ENCODE data around the gene MYBPHL. TPM values are rescaled to one million over a fixed set of nuclear protein-coding genes. Genes with fewer than 3 reads are reported as not detected.

The MYBPHL gene
- total and polyA plus RNA-seq, 2 donors (not counting 1 experiment from before 2014, with no cell fraction given), result not detected

DNA sequence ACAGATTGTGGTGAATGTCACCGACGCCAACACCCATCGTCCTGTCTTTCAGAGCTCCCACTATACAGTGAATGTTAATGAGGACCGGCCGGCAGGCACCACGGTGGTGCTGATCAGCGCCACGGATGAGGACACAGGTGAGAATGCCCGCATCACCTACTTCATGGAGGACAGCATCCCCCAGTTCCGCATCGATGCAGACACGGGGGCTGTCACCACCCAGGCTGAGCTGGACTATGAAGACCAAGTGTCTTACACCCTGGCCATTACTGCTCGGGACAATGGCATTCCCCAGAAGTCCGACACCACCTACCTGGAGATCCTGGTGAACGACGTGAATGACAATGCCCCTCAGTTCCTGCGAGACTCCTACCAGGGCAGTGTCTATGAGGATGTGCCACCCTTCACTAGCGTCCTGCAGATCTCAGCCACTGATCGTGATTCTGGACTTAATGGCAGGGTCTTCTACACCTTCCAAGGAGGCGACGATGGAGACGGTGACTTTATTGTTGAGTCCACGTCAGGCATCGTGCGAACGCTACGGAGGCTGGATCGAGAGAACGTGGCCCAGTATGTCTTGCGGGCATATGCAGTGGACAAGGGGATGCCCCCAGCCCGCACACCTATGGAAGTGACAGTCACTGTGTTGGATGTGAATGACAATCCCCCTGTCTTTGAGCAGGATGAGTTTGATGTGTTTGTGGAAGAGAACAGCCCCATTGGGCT is 54.5 kb downstream of the MYBPHL start:
- H3K27ac ChIP-seq (ENCODE audit: insufficient read depth, low read length), result no peak overlapping the region
- H3K4me3 ChIP-seq (replicated peaks in 1 of 4; ENCODE audit: control extremely low read depth in 1 of 4, insufficient read depth in 1 of 4, low read depth in 3 of 4, low read length in 4 of 4), result no peak overlapping the region
- H3K9ac ChIP-seq (ENCODE audit: insufficient read depth, low read length), result no peak overlapping the region
- H3K27me3 ChIP-seq (ENCODE audit: control insufficient read depth, insufficient read depth, low read length), result no peaks in the 10 kb centered on the region
- H3K9me3 ChIP-seq (ENCODE audit: control insufficient read depth, insufficient read depth, low read depth, low read length), result no peaks in the 10 kb centered on the region
- no peaks in the 10 kb centered on the region for H3K36me3 ChIP-seq (ENCODE audit: control insufficient read depth, insufficient read depth, low read length)
- DNase-seq (ENCODE audit: low read depth in 2 of 2), result no peak
- no peaks in the 10 kb centered on the region for H4K20me1 ChIP-seq (ENCODE audit: control insufficient read depth, extremely low read depth, insufficient read depth, low read length)
- H3K4me2 ChIP-seq (ENCODE audit: extremely low read depth, insufficient read depth, low read length), result no peak overlapping the region
- H3K4me1 ChIP-seq (ENCODE audit: control insufficient read depth, extremely low read depth, insufficient read depth, low read length), result peaks cover 5% of the 10 kb centered on the region
- H3K79me2 ChIP-seq (ENCODE audit: control insufficient read depth, insufficient read depth, low read length), result no peaks in the 10 kb centered on the region
- H2AFZ ChIP-seq (ENCODE audit: low read length), result no peak overlapping the region
- TF ChIP-seq, protein P1, sequence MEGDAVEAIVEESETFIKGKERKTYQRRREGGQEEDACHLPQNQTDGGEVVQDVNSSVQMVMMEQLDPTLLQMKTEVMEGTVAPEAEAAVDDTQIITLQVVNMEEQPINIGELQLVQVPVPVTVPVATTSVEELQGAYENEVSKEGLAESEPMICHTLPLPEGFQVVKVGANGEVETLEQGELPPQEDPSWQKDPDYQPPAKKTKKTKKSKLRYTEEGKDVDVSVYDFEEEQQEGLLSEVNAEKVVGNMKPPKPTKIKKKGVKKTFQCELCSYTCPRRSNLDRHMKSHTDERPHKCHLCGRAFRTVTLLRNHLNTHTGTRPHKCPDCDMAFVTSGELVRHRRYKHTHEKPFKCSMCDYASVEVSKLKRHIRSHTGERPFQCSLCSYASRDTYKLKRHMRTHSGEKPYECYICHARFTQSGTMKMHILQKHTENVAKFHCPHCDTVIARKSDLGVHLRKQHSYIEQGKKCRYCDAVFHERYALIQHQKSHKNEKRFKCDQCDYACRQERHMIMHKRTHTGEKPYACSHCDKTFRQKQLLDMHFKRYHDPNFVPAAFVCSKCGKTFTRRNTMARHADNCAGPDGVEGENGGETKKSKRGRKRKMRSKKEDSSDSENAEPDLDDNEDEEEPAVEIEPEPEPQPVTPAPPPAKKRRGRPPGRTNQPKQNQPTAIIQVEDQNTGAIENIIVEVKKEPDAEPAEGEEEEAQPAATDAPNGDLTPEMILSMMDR (conservative IDR thresholded peaks at IDR 0.05 in 1 of 2, IDR thresholded peaks at IDR 0.05 in 1 of 2; ENCODE audit: low read depth in 1 of 2, low read length in 2 of 2), result no peak
- TF ChIP-seq EZH2 (IDR thresholded peaks at IDR 0.05; ENCODE audit: low read length, missing control alignments), result no peak

DNA sequence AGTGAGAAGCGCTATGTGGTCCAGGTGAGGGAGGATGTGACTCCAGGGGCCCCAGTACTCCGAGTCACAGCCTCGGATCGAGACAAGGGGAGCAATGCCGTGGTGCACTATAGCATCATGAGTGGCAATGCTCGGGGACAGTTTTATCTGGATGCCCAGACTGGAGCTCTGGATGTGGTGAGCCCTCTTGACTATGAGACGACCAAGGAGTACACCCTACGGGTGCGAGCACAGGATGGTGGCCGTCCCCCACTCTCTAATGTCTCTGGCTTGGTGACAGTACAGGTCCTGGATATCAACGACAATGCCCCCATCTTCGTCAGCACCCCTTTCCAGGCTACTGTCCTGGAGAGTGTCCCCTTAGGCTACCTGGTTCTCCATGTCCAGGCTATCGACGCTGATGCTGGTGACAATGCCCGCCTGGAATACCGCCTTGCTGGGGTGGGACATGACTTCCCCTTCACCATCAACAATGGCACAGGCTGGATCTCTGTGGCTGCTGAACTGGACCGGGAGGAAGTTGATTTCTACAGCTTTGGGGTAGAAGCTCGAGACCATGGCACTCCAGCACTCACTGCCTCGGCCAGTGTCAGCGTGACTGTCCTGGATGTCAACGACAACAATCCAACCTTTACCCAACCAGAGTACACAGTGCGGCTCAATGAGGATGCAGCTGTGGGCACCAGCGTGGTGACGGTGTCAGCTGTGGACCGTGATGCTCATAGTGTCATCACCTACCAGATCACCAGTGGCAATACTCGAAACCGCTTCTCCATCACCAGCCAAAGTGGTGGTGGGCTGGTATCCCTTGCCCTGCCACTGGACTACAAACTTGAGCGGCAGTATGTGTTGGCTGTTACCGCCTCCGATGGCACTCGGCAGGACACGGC is 55.3 kb downstream of the MYBPHL start:
- DNase-seq (ENCODE audit: low read depth in 2 of 2), result no peak
- Histone ChIP-seq H3K27ac (ENCODE audit: insufficient read depth, low read length) (no peak overlapping the region), H3K27me3 (ENCODE audit: control insufficient read depth, insufficient read depth, low read length) (peaks cover 2% of the 10 kb centered on the region), H3K9ac (ENCODE audit: insufficient read depth, low read length) (no peak overlapping the region), H4K20me1 (ENCODE audit: control insufficient read depth, extremely low read depth, insufficient read depth, low read length) (no peaks in the 10 kb centered on the region), H3K4me1 (ENCODE audit: control insufficient read depth, extremely low read depth, insufficient read depth, low read length) (peaks cover 5% of the 10 kb centered on the region), H3K4me3 (replicated peaks in 1 of 4; ENCODE audit: control extremely low read depth in 1 of 4, insufficient read depth in 1 of 4, low read depth in 3 of 4, low read length in 4 of 4) (no peak overlapping the region), H3K4me2 (ENCODE audit: extremely low read depth, insufficient read depth, low read length) (no peak overlapping the region), H3K79me2 (ENCODE audit: control insufficient read depth, insufficient read depth, low read length) (no peaks in the 10 kb centered on the region), H3K9me3 (ENCODE audit: control insufficient read depth, insufficient read depth, low read depth, low read length) (no peaks in the 10 kb centered on the region), H3K36me3 (ENCODE audit: control insufficient read depth, insufficient read depth, low read length) (no peaks in the 10 kb centered on the region), H2AFZ (ENCODE audit: low read length) (no peak overlapping the region)
- no peak for TF ChIP-seq EZH2 (IDR thresholded peaks at IDR 0.05; ENCODE audit: low read length, missing control alignments)
- TF ChIP-seq, protein P1 (conservative IDR thresholded peaks at IDR 0.05 in 1 of 2, IDR thresholded peaks at IDR 0.05 in 1 of 2; ENCODE audit: low read depth in 1 of 2, low read length in 2 of 2), result no peak
